HEK293 (cell line): Measurements from ENCODE around the gene LNP1.

Source experiments
- CTCF ChIA-PET: fragments of 350-600 bp; formaldehyde crosslinking; extraction: SDS; loops from one replicate; lab custom pipeline; 2021; ENCODE audit warnings: antibody characterized with exemption; lab: Yijun Ruan, JAX
- POLR2A ChIA-PET: fragments of 300-600 bp; formaldehyde crosslinking; extraction: SDS; loops from one replicate; lab custom pipeline; 2020; ENCODE audit warnings: antibody characterized with exemption, inconsistent platforms; lab: Yijun Ruan, JAX
- H3K27ac ChIP-seq: fragments of 200-500 bp; sonication (Bioruptor generic); 2 replicates; pipeline ENCODE4 v1.5.1; 2014; ENCODE audit warnings: low read depth, low read length, control low read depth, inconsistent platforms; ENCODE audit errors: extremely low read depth
- H3K36me3 ChIP-seq, 2 experiments: fragments of 200-500 bp in 1 of 2; sonication (Bioruptor generic) in 1 of 2; 1 replicate in 1 of 2; 2 replicates in 1 of 2; pipeline ENCODE4 v1.5.1; 2014 to 2017; ENCODE audit warnings: inconsistent platforms in 2 of 2, low read length in 2 of 2; ENCODE audit not compliant: control insufficient read depth in 2 of 2, insufficient read depth in 1 of 2
- H3K4me1 ChIP-seq: fragments of 200-500 bp; sonication (Bioruptor generic); 2 replicates; pipeline ENCODE4 v1.5.1; 2014; ENCODE audit warnings: mild to moderate bottlenecking, low read length, inconsistent platforms; ENCODE audit not compliant: control insufficient read depth, insufficient read depth
- H3K4me3 ChIP-seq: 2 replicates; pipeline ENCODE4 v1.5.1; 2011; ENCODE audit warnings: low read depth, mild to moderate bottlenecking, control low read depth, low read length, moderate library complexity
- H3K9me3 ChIP-seq: fragments of 200-500 bp; sonication (Bioruptor generic); 2 replicates; pipeline ENCODE4 v1.5.1; 2014; ENCODE audit warnings: low read depth, low read length, inconsistent platforms; ENCODE audit not compliant: control insufficient read depth, insufficient read depth
- GLIS2 ChIP-seq: fragments of 450-650 bp; formaldehyde crosslinking; IDR thresholded peaks from 2 replicates; pipeline ENCODE4 v1.5.1; 2016; ENCODE audit warnings: missing biosample characterization, missing genetic modification characterization
- KLF17 ChIP-seq: fragments of 450-650 bp; formaldehyde crosslinking; IDR thresholded peaks from 2 replicates; pipeline ENCODE4 v1.5.1; 2016; ENCODE audit warnings: missing biosample characterization, missing genetic modification characterization
- KLF8 ChIP-seq: fragments of 450-650 bp; formaldehyde crosslinking; IDR thresholded peaks from 2 replicates; pipeline ENCODE4 v1.5.1; 2016; ENCODE audit warnings: missing biosample characterization, missing genetic modification characterization
- MEIS1 ChIP-seq: sonication (generic); formaldehyde crosslinking; IDR thresholded peaks from 2 replicates; pipeline ENCODE4 v1.8.1; 2022; ENCODE audit warnings: missing genetic modification reagents, mild to moderate bottlenecking, borderline replicate concordance
- PRDM1 ChIP-seq: fragments of 450-650 bp; formaldehyde crosslinking; IDR thresholded peaks from 2 replicates; pipeline ENCODE4; 2016; ENCODE audit warnings: missing biosample characterization, missing genetic modification characterization
- SCRT1 ChIP-seq: fragments of 450-650 bp; formaldehyde crosslinking; IDR thresholded peaks from 2 replicates; pipeline ENCODE4 v1.5.1; 2016; ENCODE audit warnings: missing biosample characterization, missing genetic modification characterization, borderline replicate concordance
- SP2 ChIP-seq: fragments of 450-650 bp; formaldehyde crosslinking; IDR thresholded peaks from 2 replicates; pipeline ENCODE4 v1.5.1; 2016; ENCODE audit warnings: missing biosample characterization, missing genetic modification characterization
- YY1 ChIP-seq: fragments of 450-650 bp; formaldehyde crosslinking; IDR thresholded peaks from 2 replicates; pipeline ENCODE4 v1.5.1; 2018; ENCODE audit warnings: missing biosample characterization, missing genetic modification characterization
- ZBTB11 ChIP-seq: fragments of 450-650 bp; formaldehyde crosslinking; conservative IDR thresholded peaks from 2 replicates; pipeline ENCODE4 v1.5.1; 2016; ENCODE audit warnings: low read depth, missing biosample characterization, missing genetic modification characterization
- ZBTB8A ChIP-seq: fragments of 450-650 bp; formaldehyde crosslinking; IDR thresholded peaks from 2 replicates; pipeline ENCODE4 v1.5.1; 2016; ENCODE audit warnings: missing biosample characterization, missing genetic modification characterization
- ZFHX2 ChIP-seq: fragments of 450-650 bp; formaldehyde crosslinking; conservative IDR thresholded peaks from 2 replicates; pipeline ENCODE4 v1.5.1; 2016; ENCODE audit warnings: missing biosample characterization, missing genetic modification characterization
- ZNF16 ChIP-seq: fragments of 450-650 bp; formaldehyde crosslinking; IDR thresholded peaks from 2 replicates; pipeline ENCODE4 v1.5.1; 2016; ENCODE audit warnings: low read depth, missing biosample characterization, missing genetic modification characterization
- ZNF2 ChIP-seq: fragments of 450-650 bp; formaldehyde crosslinking; IDR thresholded peaks from 2 replicates; pipeline ENCODE4 v1.5.1; 2016; ENCODE audit warnings: missing biosample characterization, missing genetic modification characterization
- ZNF211 ChIP-seq: fragments of 450-650 bp; formaldehyde crosslinking; IDR thresholded peaks from 2 replicates; pipeline ENCODE4 v1.5.1; 2016; ENCODE audit warnings: low read depth, missing biosample characterization, missing genetic modification characterization
- ZNF214 ChIP-seq: fragments of 450-650 bp; formaldehyde crosslinking; IDR thresholded peaks from 2 replicates; pipeline ENCODE4 v1.5.1; 2017; ENCODE audit warnings: missing biosample characterization, mild to moderate bottlenecking, missing genetic modification characterization, borderline replicate concordance
- ZNF24 ChIP-seq: fragments of 450-650 bp; formaldehyde crosslinking; IDR thresholded peaks from 2 replicates; pipeline ENCODE4 v1.5.1; 2016; ENCODE audit warnings: missing biosample characterization, missing genetic modification characterization
- ZNF248 ChIP-seq: fragments of 450-650 bp; formaldehyde crosslinking; IDR thresholded peaks from 2 replicates; pipeline ENCODE4 v1.5.1; 2017; ENCODE audit warnings: missing biosample characterization, missing genetic modification characterization
- ZNF362 ChIP-seq: fragments of 450-650 bp; formaldehyde crosslinking; IDR thresholded peaks from 2 replicates; pipeline ENCODE4 v1.5.1; 2016; ENCODE audit warnings: missing biosample characterization, missing genetic modification characterization
- ZNF37A ChIP-seq: fragments of 450-650 bp; IDR thresholded peaks from 2 replicates; pipeline ENCODE4 v1.5.1; 2018; ENCODE audit warnings: missing biosample characterization, missing genetic modification characterization
- ZNF518A ChIP-seq: fragments of 450-650 bp; formaldehyde crosslinking; conservative IDR thresholded peaks from 2 replicates; pipeline ENCODE4 v1.5.1; 2016; ENCODE audit warnings: low read depth, missing biosample characterization, missing genetic modification characterization
- ZNF555 ChIP-seq: fragments of 450-650 bp; formaldehyde crosslinking; conservative IDR thresholded peaks from 2 replicates; pipeline ENCODE4 v1.5.1; 2017; ENCODE audit warnings: missing biosample characterization, mild to moderate bottlenecking, missing genetic modification characterization, inconsistent platforms
- ZNF580 ChIP-seq: fragments of 450-650 bp; formaldehyde crosslinking; IDR thresholded peaks from 2 replicates; pipeline ENCODE4 v1.5.1; 2016; ENCODE audit warnings: missing biosample characterization, missing genetic modification characterization
- ZNF585B ChIP-seq: fragments of 450-650 bp; formaldehyde crosslinking; IDR thresholded peaks from 2 replicates; pipeline ENCODE4 v1.5.1; 2016; ENCODE audit warnings: missing biosample characterization, missing genetic modification characterization
- ZNF621 ChIP-seq: fragments of 450-650 bp; formaldehyde crosslinking; IDR thresholded peaks from 2 replicates; pipeline ENCODE4 v1.5.1; 2017; ENCODE audit warnings: missing biosample characterization, missing genetic modification characterization
- ZNF747 ChIP-seq: fragments of 450-650 bp; formaldehyde crosslinking; IDR thresholded peaks from 2 replicates; pipeline ENCODE4 v1.5.1; 2016; ENCODE audit warnings: missing biosample characterization, missing genetic modification characterization
- ZNF785 ChIP-seq: fragments of 450-650 bp; formaldehyde crosslinking; IDR thresholded peaks from 2 replicates; pipeline ENCODE4 v1.5.1; 2016; ENCODE audit warnings: missing biosample characterization, missing genetic modification characterization

LNP1 gene

GRCh38 chr3:100400780-100401673 lies at the start of gene LNP1, which contains the start of gene TOMM70:
Gene LNP1 (plus strand): TSS chr3:100401539. CDS start chr3:100429730, 28,191 bp downstream.
Gene TOMM70 (minus strand): TSS chr3:100401089. CDS start chr3:100400949, 140 bp downstream.
- peak within 1 kb of the TSS; percentile 13 for H3K27ac ChIP-seq
- H3K4me3 ChIP-seq, result peak within 1 kb of the TSS; percentile 99
- CTCF ChIA-PET, result interaction anchor here (1.2 kb wide), 1 partner anchor 189 kb away, joined by 3 read pairs; no protein-coding TSS in a partner anchor
- POLR2A ChIA-PET, result interaction anchor here (0.7 to 1.5 kb wide), 7 partner anchors 9 to 140 kb away, joined by 3 to 5 read pairs (median 3); partner anchors contain the start of genes TBC1D23 and TMEM45A
- no peaks in the 10 kb centered on the region for H3K36me3 ChIP-seq
- H3K4me1 ChIP-seq, result no peaks in the 10 kb centered on the region
- no peaks in the 10 kb centered on the region for H3K9me3 ChIP-seq
- TF ChIP-seq ZNF747 (tag by site-specific recombination) (no peak), ZNF362 (peak; percentile 67; the same call in 1 of the 2 replicates), ZNF37A (tag by site-specific recombination) (no peak), SCRT1 (tag by site-specific recombination) (0 out of 2 replicates have a peak, but pooled peaks have one; percentile 43), ZNF580 (tag by site-specific recombination) (peak; percentile 90), PRDM1 (peak; percentile 89), SP2 (peak; percentile 87), GLIS2 (tag by site-specific recombination) (no peak), ZNF214 (tag by site-specific recombination) (no peak), ZBTB11 (peak; percentile 91), ZBTB8A (peak; percentile 39), ZNF24 (tag by site-specific recombination) (no peak), MEIS1 (no peak), ZNF518A (tag by site-specific recombination) (peak; percentile 99), ZNF16 (tag by site-specific recombination) (no peak), ZNF785 (no peak), YY1 (no peak; the same call in 1 of the 2 replicates), KLF17 (no peak), ZFHX2 (peak; percentile 96), ZNF211 (no peak), ZNF555 (tag by site-specific recombination) (no peak), KLF8 (peak; percentile 84), ZNF2 (tag by site-specific recombination) (peak; percentile 28; the same call in 1 of the 2 replicates), ZNF585B (tag by site-specific recombination) (peak; percentile 36), ZNF248 (tag by site-specific recombination) (no peak), ZNF621 (tag by site-specific recombination) (no peak)
